HepG2 (cell line): ENCODE measurements around the gene JAG1. TPM values are rescaled to one million over a fixed set of nuclear protein-coding genes. Genes with fewer than 3 reads are reported as not detected.

Experiments
- ATAC-seq: fragments of 200-7000 bp; cut with Tn5 transposase; 3 replicates; pipeline ENCODE4 v1.9.1; 2020; ENCODE audit warnings: mild to moderate bottlenecking, moderate library complexity
- BruUV-seq: library from RNA; stranded (reverse); fragments of 400-500 nt; replicated peaks from 2 replicates; lab custom pipeline; 2021; lab: Mats Ljungman, UMichigan
- CTCF ChIA-PET: fragments of 300-600 bp; formaldehyde crosslinking; extraction: SDS; loops from one replicate; lab custom pipeline; 2021; ENCODE audit warnings: low total read pairs, inconsistent platforms, low intra/inter-chr PET ratio; lab: Yijun Ruan, JAX
- POLR2A ChIA-PET: fragments of 350-600 bp; sonication (Branson Sonifier 250); formaldehyde crosslinking; loops from one replicate; lab custom pipeline; 2020; ENCODE audit warnings: antibody characterized with exemption, inconsistent platforms; lab: Yijun Ruan, JAX
- DNase-seq: peaks from one replicate; pipeline ENCODE4 v3.0.0-alpha.2; 2015; ENCODE audit warnings: low spot score
- FAIRE-seq: peaks from 3 replicates; lab custom pipeline; 2011; peaks lifted over from hg19 to GRCh38; lab: Jason Lieb, UNC
- H2AFZ ChIP-seq: one replicate; pipeline ENCODE4 v1.6.1; 2011; ENCODE audit warnings: low read length, inconsistent platforms
- H3K27ac ChIP-seq: fragments of 300-600 bp; 3 replicates; pipeline ENCODE4 v1.8.0; 2011; ENCODE audit warnings: mixed run types, mild to moderate bottlenecking, mixed read lengths, low read length, inconsistent platforms; ENCODE audit not compliant: insufficient read depth; ENCODE audit errors: extremely low read length
- H3K27me3 ChIP-seq, 2 experiments: fragments of 200-600 bp in 1 of 2; 2 replicates in 1 of 2; 3 replicates in 1 of 2; pipeline versions ENCODE4 v1.6.0 to v1.8.0; 2011; ENCODE audit warnings: low read length in 2 of 2, mild to moderate bottlenecking in 2 of 2, moderate library complexity in 2 of 2, inconsistent platforms in 1 of 2; ENCODE audit not compliant: insufficient read depth in 2 of 2, control insufficient read depth in 1 of 2
- H3K36me3 ChIP-seq, 2 experiments: fragments of 200-600 bp in 1 of 2; replicated peaks in 1 of 2; 2 replicates in 1 of 2; 3 replicates in 1 of 2; pipeline versions ENCODE4 v1.5.1 to v1.8.0; 2011; ENCODE audit warnings: low read length in 2 of 2, inconsistent platforms in 1 of 2; ENCODE audit not compliant: insufficient read depth in 2 of 2, control insufficient read depth in 1 of 2
- H3K4me1 ChIP-seq: 2 replicates; pipeline ENCODE4 v1.5.1; 2012; ENCODE audit warnings: low read length, inconsistent platforms; ENCODE audit not compliant: insufficient read depth
- H3K4me2 ChIP-seq: 2 replicates; pipeline ENCODE4 v1.6.0; 2011; ENCODE audit warnings: low read depth, low read length, inconsistent platforms
- H3K4me3 ChIP-seq, 3 experiments: fragments of 200-600 bp in 1 of 3; sonication (generic), shearing (Covaris generic) in 1 of 3; replicated peaks in 1 of 3; 2 replicates each; pipeline ENCODE4 v1.5.1; 2011 to 2016; ENCODE audit warnings: low read length in 3 of 3, inconsistent platforms in 2 of 3, low read depth in 2 of 3, mild to moderate bottlenecking in 2 of 3, control low read depth in 1 of 3, mixed read lengths in 1 of 3; ENCODE audit not compliant: insufficient read depth in 1 of 3
- H3K79me2 ChIP-seq: one replicate; pipeline ENCODE4 v1.6.1; 2011; ENCODE audit warnings: low read length, inconsistent platforms; ENCODE audit not compliant: insufficient read depth
- H3K9ac ChIP-seq: 2 replicates; pipeline ENCODE4 v1.6.0; 2011; ENCODE audit warnings: mild to moderate bottlenecking, low read depth, low read length, inconsistent platforms; ENCODE audit not compliant: insufficient read depth
- H3K9me3 ChIP-seq: 2 replicates; pipeline ENCODE4 v1.5.1; 2012; ENCODE audit warnings: mild to moderate bottlenecking, low read length
- H4K20me1 ChIP-seq: 2 replicates; pipeline ENCODE4 v1.6.0; 2011; ENCODE audit warnings: inconsistent platforms, mild to moderate bottlenecking, low read length, moderate library complexity; ENCODE audit not compliant: insufficient read depth
- ARHGAP35 ChIP-seq: sonication (generic); formaldehyde crosslinking; IDR thresholded peaks from 2 replicates; pipeline ENCODE4 v1.9.0; 2022; ENCODE audit warnings: mild to moderate bottlenecking, inconsistent platforms, moderate library complexity, missing genetic modification reagents, borderline replicate concordance
- ATF1 ChIP-seq: IDR thresholded peaks from 2 replicates; pipeline ENCODE4 v1.6.1; 2016; ENCODE audit warnings: mild to moderate bottlenecking, control low read depth
- ETV6 ChIP-seq: sonication (generic); formaldehyde crosslinking; conservative IDR thresholded peaks from 2 replicates; pipeline ENCODE4 v1.4.0; 2020; ENCODE audit warnings: missing genetic modification reagents
- FOXC1 ChIP-seq: sonication (generic); formaldehyde crosslinking; IDR thresholded peaks from 2 replicates; pipeline ENCODE4 v1.8.0; 2022; ENCODE audit warnings: mild to moderate bottlenecking, missing genetic modification reagents, borderline replicate concordance
- HINFP ChIP-seq: sonication (generic); formaldehyde crosslinking; IDR thresholded peaks from 2 replicates; pipeline ENCODE4 v1.4.0; 2020; ENCODE audit warnings: low read depth, mild to moderate bottlenecking, missing genetic modification reagents
- KAT8 ChIP-seq: IDR thresholded peaks from 2 replicates; pipeline ENCODE4 v1.6.1; 2016; ENCODE audit warnings: missing genetic modification reagents, missing compliant biosample characterization
- KDM5B ChIP-seq: sonication (generic); formaldehyde crosslinking; IDR thresholded peaks from 2 replicates; pipeline ENCODE4 v1.4.0; 2020; ENCODE audit warnings: missing genetic modification reagents, mild to moderate bottlenecking, borderline replicate concordance
- RFXAP ChIP-seq: sonication (generic); formaldehyde crosslinking; IDR thresholded peaks from 2 replicates; pipeline ENCODE4 v1.4.0; 2020; ENCODE audit warnings: missing genetic modification reagents, borderline replicate concordance
- SAP130 ChIP-seq: IDR thresholded peaks from 2 replicates; pipeline ENCODE4 v1.6.1; 2016; ENCODE audit warnings: low read depth
- ZBTB1 ChIP-seq: sonication (generic); formaldehyde crosslinking; IDR thresholded peaks from 2 replicates; pipeline ENCODE4 v1.4.0; 2020; ENCODE audit warnings: missing genetic modification reagents, borderline replicate concordance
- ZMYM4 ChIP-seq: sonication (generic); formaldehyde crosslinking; IDR thresholded peaks from 2 replicates; pipeline ENCODE4 v1.8.1; 2023; ENCODE audit warnings: mild to moderate bottlenecking, missing genetic modification reagents
- ZNF224 ChIP-seq: sonication (generic); formaldehyde crosslinking; IDR thresholded peaks from 2 replicates; pipeline ENCODE4 v1.5.0; 2020; ENCODE audit warnings: mild to moderate bottlenecking, missing genetic modification reagents
- ZNF317 ChIP-seq: sonication (generic); formaldehyde crosslinking; IDR thresholded peaks from 2 replicates; pipeline ENCODE4 v1.5.0; 2020; ENCODE audit warnings: mild to moderate bottlenecking, missing genetic modification reagents
- ZSCAN5A ChIP-seq: sonication (generic); formaldehyde crosslinking; IDR thresholded peaks from 2 replicates; pipeline ENCODE4 v1.8.0; 2022; ENCODE audit warnings: mild to moderate bottlenecking, missing genetic modification reagents, borderline replicate concordance
- WGBS: methylation state at CpG from one replicate; pipeline ENCODE4 v1.1.6; 2017; ENCODE audit warnings: low lambda C conversion rate; 5-methylcytosine and 5-hydroxymethylcytosine counted together
- in situ Hi-C: cut with HindIII; loops from 2 replicates; pipeline ENCODE4 v1.10.0; 2017; ENCODE audit warnings: low pct_unique_long_range_greater_than_20kb; ENCODE audit not compliant: extremely low pct_ligation_motif_present
- intact Hi-C: fragments of 100-400 bp; cut with micrococcal nuclease; formaldehyde crosslinking; loops from one replicate; pipeline ENCODE4 v1.10.0; 2022; ENCODE audit not compliant: unreplicated experiment
- polyA plus RNA-seq, 8 experiments: library from polyadenylated mRNA; depleted of rRNA in 3 of 8; stranded (reverse) in 7 of 8; unstranded in 1 of 8; fragments of >200 nt; fragmentation: Illumina TruSeq in 4 of 8; extraction: Trizol in 4 of 8; gene quantifications; 2 replicates each; pipeline versions ENCODE4 v1.2.1 to v1.2.3, GENCODE V29; 2011 to 2016; ENCODE audit warnings: low read depth in 4 of 8, missing spikeins in 1 of 8, mixed read lengths in 1 of 8; ENCODE audit not compliant: insufficient read depth in 1 of 8
- total RNA-seq, 5 experiments: library from RNA; depleted of rRNA; stranded (reverse); fragments of >200 nt; fragmentation: Illumina TruSeq; extraction: Trizol; gene quantifications; 2 replicates each; pipeline ENCODE4 v1.2.3, GENCODE V29; 2016; ENCODE audit warnings: low read depth in 1 of 5
- TF ChIP-seq, protein P1 (sequence below): sonication (generic); formaldehyde crosslinking; IDR thresholded peaks from 2 replicates; pipeline ENCODE4 v1.8.0; 2022; ENCODE audit warnings: mild to moderate bottlenecking, missing genetic modification reagents; ENCODE audit not compliant: insufficient replicate concordance
- TF ChIP-seq, protein P2 (sequence below): IDR thresholded peaks from 2 replicates; pipeline ENCODE4 v1.6.1; 2016; ENCODE audit warnings: mild to moderate bottlenecking, missing biosample characterization, missing genetic modification reagents
- TF ChIP-seq, protein P3 (sequence below): IDR thresholded peaks from 2 replicates; pipeline ENCODE4 v1.6.1; 2016

Gene JAG1
- total and polyA plus RNA-seq, 2 of the 13 experiments (the other 11 are each of a cell fraction or from before 2014, with no cell fraction given) = 47.1 to 56.3 TPM

DNA sequence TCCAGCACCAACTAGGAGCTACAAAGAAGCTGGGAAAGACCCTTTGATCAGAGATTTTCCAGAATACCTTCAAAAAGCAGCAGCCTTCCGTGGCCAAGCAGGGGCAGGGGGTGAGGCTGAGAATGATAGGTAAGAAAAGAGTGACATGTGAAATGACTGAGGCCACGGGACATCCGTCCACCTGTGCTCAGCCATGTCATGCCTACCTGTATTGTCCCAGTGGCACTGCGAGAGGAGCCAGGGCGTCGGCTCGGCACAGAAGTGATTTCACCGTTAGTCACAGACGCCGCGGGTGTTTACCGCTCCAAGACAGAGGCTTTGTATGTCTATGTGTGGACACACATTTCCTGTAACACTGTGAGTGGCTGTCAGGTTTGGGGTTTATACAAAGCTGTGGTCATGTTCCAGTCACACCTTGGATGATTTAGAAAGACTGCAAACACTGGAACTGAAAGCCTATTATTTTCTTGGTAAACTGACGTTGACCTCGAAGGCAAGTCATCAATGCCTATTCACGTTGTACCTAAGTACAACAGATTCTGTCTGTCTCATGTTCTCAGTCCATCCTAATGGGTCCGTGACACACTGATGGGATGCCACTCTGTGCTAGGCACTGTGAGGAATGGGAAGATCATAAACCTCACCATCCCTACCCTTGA is 32.1 kb upstream of the JAG1 start:
- peak overlapping the region in 1 of 3 experiments; percentile 23; a peak in 2 of 6 replicates for H3K4me3 ChIP-seq
- no peaks in the 10 kb centered on the region for H3K27me3 ChIP-seq
- ATAC-seq = peak; percentile 69
- no peaks in the 10 kb centered on the region for H4K20me1 ChIP-seq
- peak overlapping the region; percentile 31 for H3K9ac ChIP-seq
- peak overlapping the region; percentile 23 for H3K27ac ChIP-seq
- 21% methylated on average over 16 of the region's 16 CpGs for WGBS
- no TSS peak for BruUV-seq
- in situ Hi-C loops = no loop called here
- H3K9me3 ChIP-seq = no peaks in the 10 kb centered on the region
- peak overlapping the region; percentile 52 for H2AFZ ChIP-seq
- ChIA-PET POLR2A (interaction anchor here (0.7 to 4.1 kb wide), 4 partner anchors 17 to 272 kb away, joined by 3 to 37 read pairs (median 3); partner anchors contain the start of genes JAG1 and MKKS), CTCF (no interaction called here)
- H3K4me1 ChIP-seq = peaks cover 62% of the 10 kb centered on the region
- intact Hi-C loops = loop anchor here (5.0 kb wide), 2 partner anchors 149 to 339 kb away; no protein-coding TSS in a partner anchor
- DNase-seq = peak; percentile 93
- peak overlapping the region; percentile 52 for H3K4me2 ChIP-seq
- FAIRE-seq = no peak
- H3K36me3 ChIP-seq = no peaks in the 10 kb centered on the region
- no peaks in the 10 kb centered on the region for H3K79me2 ChIP-seq
- TF ChIP-seq KAT8 (CRISPR knock-in tag) = peak; percentile 49; the same call in 1 of the 2 replicates
- TF ChIP-seq ZSCAN5A = peak; percentile 52; the same call in 1 of the 2 replicates
- TF ChIP-seq FOXC1 (CRISPR knock-in tag) = no peak
- TF ChIP-seq ZMYM4 (CRISPR knock-in tag) = 0 out of 2 replicates have a peak, but pooled peaks have one; percentile 58
- TF ChIP-seq ATF1 (CRISPR knock-in tag) = no peak
- TF ChIP-seq, protein P1, sequence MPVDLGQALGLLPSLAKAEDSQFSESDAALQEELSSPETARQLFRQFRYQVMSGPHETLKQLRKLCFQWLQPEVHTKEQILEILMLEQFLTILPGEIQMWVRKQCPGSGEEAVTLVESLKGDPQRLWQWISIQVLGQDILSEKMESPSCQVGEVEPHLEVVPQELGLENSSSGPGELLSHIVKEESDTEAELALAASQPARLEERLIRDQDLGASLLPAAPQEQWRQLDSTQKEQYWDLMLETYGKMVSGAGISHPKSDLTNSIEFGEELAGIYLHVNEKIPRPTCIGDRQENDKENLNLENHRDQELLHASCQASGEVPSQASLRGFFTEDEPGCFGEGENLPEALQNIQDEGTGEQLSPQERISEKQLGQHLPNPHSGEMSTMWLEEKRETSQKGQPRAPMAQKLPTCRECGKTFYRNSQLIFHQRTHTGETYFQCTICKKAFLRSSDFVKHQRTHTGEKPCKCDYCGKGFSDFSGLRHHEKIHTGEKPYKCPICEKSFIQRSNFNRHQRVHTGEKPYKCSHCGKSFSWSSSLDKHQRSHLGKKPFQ (CRISPR knock-in tag) = no peak
- no peak; the same call in 1 of the 2 replicates for TF ChIP-seq ETV6 (CRISPR knock-in tag)
- peak; percentile 73 for TF ChIP-seq KDM5B (CRISPR knock-in tag)
- TF ChIP-seq HINFP (CRISPR knock-in tag) = no peak
- no peak for TF ChIP-seq ZBTB1 (CRISPR knock-in tag)
- TF ChIP-seq ARHGAP35 = no peak
- TF ChIP-seq, protein P2, sequence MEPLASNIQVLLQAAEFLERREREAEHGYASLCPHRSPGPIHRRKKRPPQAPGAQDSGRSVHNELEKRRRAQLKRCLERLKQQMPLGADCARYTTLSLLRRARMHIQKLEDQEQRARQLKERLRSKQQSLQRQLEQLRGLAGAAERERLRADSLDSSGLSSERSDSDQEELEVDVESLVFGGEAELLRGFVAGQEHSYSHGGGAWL (CRISPR knock-in tag) = 0 out of 2 replicates have a peak, but pooled peaks have one; percentile 50
- TF ChIP-seq RFXAP (CRISPR knock-in tag) = no peak
- TF ChIP-seq ZNF317 (CRISPR knock-in tag) = peak; percentile 83
- peak; percentile 59 for TF ChIP-seq SAP130 (CRISPR knock-in tag)
- no peak for TF ChIP-seq ZNF224 (CRISPR knock-in tag)
- TF ChIP-seq, protein P3, sequence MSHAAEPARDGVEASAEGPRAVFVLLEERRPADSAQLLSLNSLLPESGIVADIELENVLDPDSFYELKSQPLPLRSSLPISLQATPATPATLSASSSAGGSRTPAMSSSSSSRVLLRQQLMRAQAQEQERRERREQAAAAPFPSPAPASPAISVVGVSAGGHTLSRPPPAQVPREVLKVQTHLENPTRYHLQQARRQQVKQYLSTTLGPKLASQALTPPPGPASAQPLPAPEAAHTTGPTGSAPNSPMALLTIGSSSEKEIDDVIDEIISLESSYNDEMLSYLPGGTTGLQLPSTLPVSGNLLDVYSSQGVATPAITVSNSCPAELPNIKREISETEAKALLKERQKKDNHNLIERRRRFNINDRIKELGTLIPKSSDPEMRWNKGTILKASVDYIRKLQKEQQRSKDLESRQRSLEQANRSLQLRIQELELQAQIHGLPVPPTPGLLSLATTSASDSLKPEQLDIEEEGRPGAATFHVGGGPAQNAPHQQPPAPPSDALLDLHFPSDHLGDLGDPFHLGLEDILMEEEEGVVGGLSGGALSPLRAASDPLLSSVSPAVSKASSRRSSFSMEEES (CRISPR knock-in tag) = peak; percentile 56; the same call in 1 of the 2 replicates
